HepG2 (cell line): ENCODE results near the gene TRIM44.
"Not testable (repeated sequence)": the region's sequence is repeated elsewhere in the genome, so short reads cannot be mapped to it uniquely, and the experiment has no call there.

Experiments
- EHMT2 ChIP-seq: fragments of 200-600 bp; sonication (generic); IDR thresholded peaks from 2 replicates; pipeline ENCODE4 v1.7.0; 2017; ENCODE audit warnings: antibody characterized with exemption, low read depth, low read length, borderline replicate concordance
- HHEX ChIP-seq: IDR thresholded peaks from 2 replicates; pipeline ENCODE4 v1.6.1; 2016; ENCODE audit warnings: control low read depth
- JUN ChIP-seq: sonication (generic); formaldehyde crosslinking; IDR thresholded peaks from 2 replicates; pipeline ENCODE4 v1.4.0; 2020; ENCODE audit warnings: mild to moderate bottlenecking, missing genetic modification reagents
- MYNN ChIP-seq: sonication (generic); formaldehyde crosslinking; IDR thresholded peaks from 2 replicates; pipeline ENCODE4 v1.4.0; 2020; ENCODE audit warnings: mild to moderate bottlenecking, low read depth, missing genetic modification reagents
- NFRKB ChIP-seq: fragments of 450-650 bp; IDR thresholded peaks from 2 replicates; pipeline ENCODE4 v1.6.1; 2017
- NONO ChIP-seq, 2 experiments: fragments of 450-650 bp in 1 of 2; sonication (generic) in 1 of 2; formaldehyde crosslinking in 1 of 2; IDR thresholded peaks in 1 of 2; conservative IDR thresholded peaks in 1 of 2; 2 replicates each; pipeline versions ENCODE4 v1.6.1 to v1.8.0; 2017 to 2022; ENCODE audit warnings: mild to moderate bottlenecking in 1 of 2, missing genetic modification reagents in 1 of 2, moderate library complexity in 1 of 2
- POLR2A ChIP-seq, 2 experiments: IDR thresholded peaks; 2 replicates each; pipeline ENCODE4 v1.6.1; 2011; ENCODE audit warnings: low read depth in 2 of 2, low read length in 2 of 2, mild to moderate bottlenecking in 1 of 2, moderate library complexity in 1 of 2; ENCODE audit not compliant: insufficient read depth in 1 of 2
- SAFB2 ChIP-seq: sonication (generic); formaldehyde crosslinking; IDR thresholded peaks from 2 replicates; pipeline ENCODE4 v1.5.1; 2020; ENCODE audit warnings: missing genetic modification reagents, low read depth, mild to moderate bottlenecking, borderline replicate concordance
- SIN3A ChIP-seq: IDR thresholded peaks from 2 replicates; pipeline ENCODE4 v1.6.1; 2011; ENCODE audit warnings: low read depth, mild to moderate bottlenecking, control low read depth, low read length, borderline replicate concordance
- ZNF121 ChIP-seq: sonication (generic); formaldehyde crosslinking; IDR thresholded peaks from 2 replicates; pipeline ENCODE4 v1.5.0; 2020; ENCODE audit warnings: mild to moderate bottlenecking, missing genetic modification reagents
- TF ChIP-seq, protein P1 (sequence below): IDR thresholded peaks from 2 replicates; pipeline ENCODE4 v1.6.1; 2016; ENCODE audit warnings: control low read depth
- TF ChIP-seq, protein P2 (sequence below): sonication (generic); formaldehyde crosslinking; IDR thresholded peaks from 2 replicates; pipeline ENCODE4 v1.5.0; 2020; ENCODE audit warnings: mild to moderate bottlenecking, missing genetic modification reagents, moderate library complexity
- TF ChIP-seq, protein P3 (sequence below): sonication (generic); formaldehyde crosslinking; IDR thresholded peaks from 2 replicates; pipeline ENCODE4 v1.9.0; 2022; ENCODE audit warnings: missing genetic modification reagents, mild to moderate bottlenecking, borderline replicate concordance

DNA sequence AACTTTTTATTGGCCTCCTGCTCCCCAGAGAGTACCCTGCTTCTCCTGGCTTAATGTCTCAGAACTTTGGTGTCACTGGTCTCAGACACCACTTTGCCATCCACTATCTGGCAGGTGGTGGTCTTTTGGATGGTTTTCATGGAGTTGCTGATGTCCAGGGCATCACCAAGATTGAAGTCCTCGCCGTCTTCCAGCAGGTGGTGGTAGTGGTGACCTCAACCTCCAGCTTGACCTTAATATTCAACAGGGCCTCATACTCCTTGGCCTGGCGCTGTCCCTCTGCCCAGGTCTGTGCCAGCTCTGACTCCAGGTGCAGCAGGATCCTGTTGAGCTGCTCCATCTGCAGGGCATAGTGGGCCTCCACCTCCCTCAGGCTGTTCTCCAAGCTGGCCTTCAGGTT is 197.6 kb downstream of the TRIM44 start:
- TF ChIP-seq HHEX (CRISPR knock-in tag); EHMT2; JUN; NONO (IDR thresholded peaks at IDR 0.05); NONO (CRISPR knock-in tag; conservative IDR thresholded peaks at IDR 0.05); SAFB2 (CRISPR knock-in tag); NFRKB; POLR2A (IDR thresholded peaks at IDR 0.05; ENCODE audit: insufficient read depth in 1 of 2, low read depth in 2 of 2, low read length in 2 of 2); SIN3A; MYNN (CRISPR knock-in tag); ZNF121 (CRISPR knock-in tag): not testable (repeated sequence)
- TF ChIP-seq, protein P1, sequence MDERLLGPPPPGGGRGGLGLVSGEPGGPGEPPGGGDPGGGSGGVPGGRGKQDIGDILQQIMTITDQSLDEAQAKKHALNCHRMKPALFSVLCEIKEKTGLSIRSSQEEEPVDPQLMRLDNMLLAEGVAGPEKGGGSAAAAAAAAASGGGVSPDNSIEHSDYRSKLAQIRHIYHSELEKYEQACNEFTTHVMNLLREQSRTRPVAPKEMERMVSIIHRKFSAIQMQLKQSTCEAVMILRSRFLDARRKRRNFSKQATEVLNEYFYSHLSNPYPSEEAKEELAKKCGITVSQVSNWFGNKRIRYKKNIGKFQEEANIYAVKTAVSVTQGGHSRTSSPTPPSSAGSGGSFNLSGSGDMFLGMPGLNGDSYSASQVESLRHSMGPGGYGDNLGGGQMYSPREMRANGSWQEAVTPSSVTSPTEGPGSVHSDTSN (CRISPR knock-in tag) = not testable (repeated sequence)
- TF ChIP-seq, protein P2, sequence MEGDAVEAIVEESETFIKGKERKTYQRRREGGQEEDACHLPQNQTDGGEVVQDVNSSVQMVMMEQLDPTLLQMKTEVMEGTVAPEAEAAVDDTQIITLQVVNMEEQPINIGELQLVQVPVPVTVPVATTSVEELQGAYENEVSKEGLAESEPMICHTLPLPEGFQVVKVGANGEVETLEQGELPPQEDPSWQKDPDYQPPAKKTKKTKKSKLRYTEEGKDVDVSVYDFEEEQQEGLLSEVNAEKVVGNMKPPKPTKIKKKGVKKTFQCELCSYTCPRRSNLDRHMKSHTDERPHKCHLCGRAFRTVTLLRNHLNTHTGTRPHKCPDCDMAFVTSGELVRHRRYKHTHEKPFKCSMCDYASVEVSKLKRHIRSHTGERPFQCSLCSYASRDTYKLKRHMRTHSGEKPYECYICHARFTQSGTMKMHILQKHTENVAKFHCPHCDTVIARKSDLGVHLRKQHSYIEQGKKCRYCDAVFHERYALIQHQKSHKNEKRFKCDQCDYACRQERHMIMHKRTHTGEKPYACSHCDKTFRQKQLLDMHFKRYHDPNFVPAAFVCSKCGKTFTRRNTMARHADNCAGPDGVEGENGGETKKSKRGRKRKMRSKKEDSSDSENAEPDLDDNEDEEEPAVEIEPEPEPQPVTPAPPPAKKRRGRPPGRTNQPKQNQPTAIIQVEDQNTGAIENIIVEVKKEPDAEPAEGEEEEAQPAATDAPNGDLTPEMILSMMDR (CRISPR knock-in tag) = not testable (repeated sequence)
- TF ChIP-seq, protein P3, sequence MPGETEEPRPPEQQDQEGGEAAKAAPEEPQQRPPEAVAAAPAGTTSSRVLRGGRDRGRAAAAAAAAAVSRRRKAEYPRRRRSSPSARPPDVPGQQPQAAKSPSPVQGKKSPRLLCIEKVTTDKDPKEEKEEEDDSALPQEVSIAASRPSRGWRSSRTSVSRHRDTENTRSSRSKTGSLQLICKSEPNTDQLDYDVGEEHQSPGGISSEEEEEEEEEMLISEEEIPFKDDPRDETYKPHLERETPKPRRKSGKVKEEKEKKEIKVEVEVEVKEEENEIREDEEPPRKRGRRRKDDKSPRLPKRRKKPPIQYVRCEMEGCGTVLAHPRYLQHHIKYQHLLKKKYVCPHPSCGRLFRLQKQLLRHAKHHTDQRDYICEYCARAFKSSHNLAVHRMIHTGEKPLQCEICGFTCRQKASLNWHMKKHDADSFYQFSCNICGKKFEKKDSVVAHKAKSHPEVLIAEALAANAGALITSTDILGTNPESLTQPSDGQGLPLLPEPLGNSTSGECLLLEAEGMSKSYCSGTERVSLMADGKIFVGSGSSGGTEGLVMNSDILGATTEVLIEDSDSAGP (CRISPR knock-in tag) = not testable (repeated sequence)
